ENCODE measurements around the gene UTP18.
"Not testable (repeated sequence)": the region's sequence is repeated elsewhere in the genome, so short reads cannot be mapped to it uniquely, and the experiment has no call there.

Gene UTP18

GRCh38 chr17:51260237-51261023 is at the start of gene UTP18:
Gene UTP18, plus strand, starts transcription at chr17:51260546. Its CDS starts 39 bp downstream, at chr17:51260585.
- DNase-seq (ENCODE audit: low read depth) = peak; percentile 92
- TF ChIP-seq CTCF (IDR thresholded peaks at IDR 0.05; ENCODE audit: low read depth, low read length, missing control alignments) = no peak
- peak within 1 kb of the TSS; percentile 88 for H3K4me3 ChIP-seq (ENCODE audit: low read depth, low read length)

GRCh38 chr17:51214920-51215319 is 45.4 kb upstream of the UTP18 start:
- TF ChIP-seq CTCF (IDR thresholded peaks at IDR 0.05; ENCODE audit: low read depth, low read length, missing control alignments) = no peak
- H3K4me3 ChIP-seq (ENCODE audit: low read depth, low read length) = no peak overlapping the region
- DNase-seq (ENCODE audit: low read depth) = no peak

GRCh38 chr17:51217946-51218345 is 42.4 kb upstream of the UTP18 start:
- no peak for TF ChIP-seq CTCF (IDR thresholded peaks at IDR 0.05; ENCODE audit: low read depth, low read length, missing control alignments)
- no peak overlapping the region for H3K4me3 ChIP-seq (ENCODE audit: low read depth, low read length)
- no peak for DNase-seq (ENCODE audit: low read depth)

GRCh38 chr17:51221322-51221721 is 39.0 kb upstream of the UTP18 start:
- H3K4me3 ChIP-seq (ENCODE audit: low read depth, low read length) = no peak overlapping the region
- no peak for DNase-seq (ENCODE audit: low read depth)
- TF ChIP-seq CTCF (IDR thresholded peaks at IDR 0.05; ENCODE audit: low read depth, low read length, missing control alignments) = no peak

GRCh38 chr17:51224402-51225262 is 35.7 kb upstream of the UTP18 start:
- H3K4me3 ChIP-seq (ENCODE audit: low read depth, low read length) = no peak overlapping the region
- no peak for DNase-seq (ENCODE audit: low read depth)
- no peak for TF ChIP-seq CTCF (IDR thresholded peaks at IDR 0.05; ENCODE audit: low read depth, low read length, missing control alignments)

GRCh38 chr17:51225523-51225922 is 34.8 kb upstream of the UTP18 start:
- not testable (repeated sequence) for DNase-seq (ENCODE audit: low read depth); H3K4me3 ChIP-seq (ENCODE audit: low read depth, low read length)

- H3K4me3 ChIP-seq (ENCODE audit: low read depth, low read length) = no peak overlapping the region
- no peak for DNase-seq (ENCODE audit: low read depth)
- no peak for TF ChIP-seq CTCF (IDR thresholded peaks at IDR 0.05; ENCODE audit: low read depth, low read length, missing control alignments)
Measured at GRCh38 chr17:51228161-51228560, 32.2 kb upstream of the UTP18 start.

Data from GM12864 (cell line).